ENCODE data around the gene NDUFS6. TPM values are rescaled to one million over a fixed set of nuclear protein-coding genes. Genes with fewer than 3 reads are reported as not detected.

NDUFS6 gene
- total RNA-seq, 1 donor from 2014 or later, result 69.2 TPM

DNA sequence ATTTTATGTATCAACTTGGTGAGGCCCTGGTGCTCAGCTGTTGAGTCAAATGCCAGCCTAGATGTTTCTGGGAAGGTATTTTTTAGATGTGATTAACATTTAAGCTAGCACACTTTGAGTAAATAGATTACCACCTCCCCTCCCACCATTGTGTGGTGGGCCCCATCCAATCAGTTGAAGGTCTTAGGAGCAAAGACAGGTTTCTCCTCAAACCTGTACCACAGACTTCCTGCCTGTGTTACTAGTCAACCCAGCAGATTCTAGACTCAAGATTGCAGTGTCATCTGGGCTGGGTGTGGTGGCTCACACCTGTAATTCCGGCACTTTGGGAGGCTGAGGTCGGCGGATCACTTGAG is 35.3 kb upstream of the NDUFS6 start:
- H3K4me3 ChIP-seq (ENCODE audit: low read depth, low read length), result no peak overlapping the region
- H3K27me3 ChIP-seq (ENCODE audit: control insufficient read depth, insufficient read depth, low read length), result peaks cover 28% of the 10 kb centered on the region
- DNase-seq (ENCODE audit: low read depth), result no peak
- no peaks in the 10 kb centered on the region for H3K36me3 ChIP-seq (ENCODE audit: control insufficient read depth, insufficient read depth, low read length)
- TF ChIP-seq, protein P1, sequence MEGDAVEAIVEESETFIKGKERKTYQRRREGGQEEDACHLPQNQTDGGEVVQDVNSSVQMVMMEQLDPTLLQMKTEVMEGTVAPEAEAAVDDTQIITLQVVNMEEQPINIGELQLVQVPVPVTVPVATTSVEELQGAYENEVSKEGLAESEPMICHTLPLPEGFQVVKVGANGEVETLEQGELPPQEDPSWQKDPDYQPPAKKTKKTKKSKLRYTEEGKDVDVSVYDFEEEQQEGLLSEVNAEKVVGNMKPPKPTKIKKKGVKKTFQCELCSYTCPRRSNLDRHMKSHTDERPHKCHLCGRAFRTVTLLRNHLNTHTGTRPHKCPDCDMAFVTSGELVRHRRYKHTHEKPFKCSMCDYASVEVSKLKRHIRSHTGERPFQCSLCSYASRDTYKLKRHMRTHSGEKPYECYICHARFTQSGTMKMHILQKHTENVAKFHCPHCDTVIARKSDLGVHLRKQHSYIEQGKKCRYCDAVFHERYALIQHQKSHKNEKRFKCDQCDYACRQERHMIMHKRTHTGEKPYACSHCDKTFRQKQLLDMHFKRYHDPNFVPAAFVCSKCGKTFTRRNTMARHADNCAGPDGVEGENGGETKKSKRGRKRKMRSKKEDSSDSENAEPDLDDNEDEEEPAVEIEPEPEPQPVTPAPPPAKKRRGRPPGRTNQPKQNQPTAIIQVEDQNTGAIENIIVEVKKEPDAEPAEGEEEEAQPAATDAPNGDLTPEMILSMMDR (IDR thresholded peaks at IDR 0.05; ENCODE audit: insufficient read depth, low read length, poor library complexity, severe bottlenecking), result no peak

DNA sequence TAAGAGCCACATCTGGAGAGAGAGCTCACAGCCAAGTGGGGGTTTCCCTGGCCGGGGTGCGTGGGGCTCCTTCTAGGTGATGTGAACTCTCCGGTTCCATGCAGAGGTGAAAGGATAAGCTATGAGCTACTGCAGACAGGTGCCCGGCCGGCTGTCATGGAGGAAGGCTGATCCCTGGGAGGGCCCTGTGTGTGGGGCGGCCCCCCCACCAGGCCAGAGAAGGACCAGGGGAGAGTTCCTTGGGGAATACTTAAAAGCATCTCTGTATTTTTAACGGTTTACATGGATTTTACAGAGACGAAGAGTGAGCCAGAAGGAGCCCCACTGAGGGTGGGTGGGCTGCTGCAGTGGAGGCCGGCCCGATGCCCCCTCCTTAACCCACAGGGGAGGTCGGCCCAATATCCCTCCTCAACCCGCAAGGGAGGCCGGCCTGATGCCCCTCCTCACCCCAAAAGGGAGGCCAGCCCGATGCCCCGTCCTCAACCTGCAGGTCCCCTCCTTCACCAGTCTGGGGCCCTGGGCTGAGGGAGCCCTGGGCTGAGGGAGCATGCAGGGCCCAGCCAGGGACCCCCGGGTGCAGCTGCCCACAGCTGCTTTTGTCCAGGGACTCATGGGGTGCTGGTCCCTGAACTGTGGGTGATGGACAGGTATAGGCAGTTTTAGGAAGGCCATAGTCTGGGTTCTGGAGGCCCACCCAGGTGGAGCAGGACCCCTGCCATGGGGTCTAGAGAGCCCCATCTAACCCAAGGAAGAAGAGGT is 33.5 kb upstream of the NDUFS6 start:
- no peak for DNase-seq (ENCODE audit: low read depth)
- TF ChIP-seq, protein P1 (IDR thresholded peaks at IDR 0.05; ENCODE audit: insufficient read depth, low read length, poor library complexity, severe bottlenecking), result no peak
- Histone ChIP-seq H3K36me3 (ENCODE audit: control insufficient read depth, insufficient read depth, low read length) (no peaks in the 10 kb centered on the region), H3K27me3 (ENCODE audit: control insufficient read depth, insufficient read depth, low read length) (peaks cover 38% of the 10 kb centered on the region), H3K4me3 (ENCODE audit: low read depth, low read length) (no peak overlapping the region)

DNA sequence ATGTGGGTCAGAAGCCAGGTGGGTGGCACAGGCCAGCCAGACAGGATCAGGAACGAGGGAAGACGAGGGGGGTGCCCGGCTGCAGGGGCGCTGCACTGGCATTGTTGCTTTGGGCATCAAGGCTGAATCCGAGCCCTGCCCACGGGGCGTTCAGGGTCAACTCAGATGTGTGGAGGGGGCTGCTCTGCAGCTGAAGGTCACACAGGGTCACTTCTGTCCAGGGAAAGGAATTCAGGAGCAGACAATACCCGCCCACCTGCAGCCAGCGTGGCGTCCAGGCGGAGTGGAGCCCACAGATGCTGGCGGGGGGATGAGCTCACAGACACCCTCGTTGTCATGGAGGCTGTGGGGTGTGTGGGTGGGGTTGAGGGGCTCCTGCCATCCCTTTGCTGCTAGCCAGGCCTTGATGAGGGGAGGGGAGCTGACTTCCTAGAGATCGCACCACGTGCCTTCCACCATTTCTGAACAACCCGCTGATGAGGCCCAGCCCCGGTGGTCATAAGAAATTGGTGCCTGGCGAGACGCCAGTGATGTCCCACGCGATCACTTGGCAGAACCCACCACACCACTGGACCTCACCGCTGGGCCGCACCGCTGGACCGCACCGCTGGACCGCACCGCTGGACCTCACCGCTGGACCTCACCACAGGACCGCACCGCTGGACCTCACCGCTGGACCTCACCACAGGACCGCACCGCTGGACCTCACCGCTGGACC is 32.8 kb upstream of the NDUFS6 start:
- DNase-seq (ENCODE audit: low read depth), result no peak
- TF ChIP-seq, protein P1 (IDR thresholded peaks at IDR 0.05; ENCODE audit: insufficient read depth, low read length, poor library complexity, severe bottlenecking), result no peak
- no peak overlapping the region for H3K4me3 ChIP-seq (ENCODE audit: low read depth, low read length)
- H3K36me3 ChIP-seq (ENCODE audit: control insufficient read depth, insufficient read depth, low read length), result no peaks in the 10 kb centered on the region
- peaks cover 33% of the 10 kb centered on the region for H3K27me3 ChIP-seq (ENCODE audit: control insufficient read depth, insufficient read depth, low read length)

DNA sequence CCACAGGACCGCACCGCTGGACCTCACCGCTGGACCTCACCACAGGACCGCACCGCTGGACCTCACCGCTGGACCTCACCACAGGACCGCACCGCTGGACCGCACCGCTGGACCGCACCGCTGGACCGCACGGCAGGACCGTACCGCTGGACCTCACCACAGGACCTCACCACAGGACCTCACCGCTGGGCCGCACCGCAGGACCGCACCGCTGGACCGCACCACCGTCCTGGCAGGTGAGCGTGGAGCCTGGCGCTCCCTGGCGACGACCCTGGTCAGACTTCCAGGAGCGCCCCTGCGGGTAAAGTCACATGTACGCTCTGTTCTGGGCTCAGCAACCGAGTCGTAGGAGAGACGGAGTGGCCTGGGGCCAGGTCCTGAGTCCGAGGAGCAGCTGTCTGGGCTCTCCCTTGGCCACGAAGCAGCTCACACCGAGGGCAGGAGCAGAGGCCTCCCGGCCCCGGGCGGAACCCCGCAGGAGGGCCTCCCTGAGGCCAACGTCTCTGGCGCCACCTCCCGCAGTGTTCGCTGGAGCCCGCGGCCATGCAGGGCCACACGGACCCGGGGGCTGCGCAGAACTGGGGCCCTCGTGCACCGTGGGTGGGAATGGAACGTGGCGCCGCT is 32.1 kb upstream of the NDUFS6 start:
- no peak overlapping the region for H3K4me3 ChIP-seq (ENCODE audit: low read depth, low read length)
- no peaks in the 10 kb centered on the region for H3K36me3 ChIP-seq (ENCODE audit: control insufficient read depth, insufficient read depth, low read length)
- TF ChIP-seq, protein P1 (IDR thresholded peaks at IDR 0.05; ENCODE audit: insufficient read depth, low read length, poor library complexity, severe bottlenecking), result no peak
- H3K27me3 ChIP-seq (ENCODE audit: control insufficient read depth, insufficient read depth, low read length), result peaks cover 31% of the 10 kb centered on the region
- DNase-seq (ENCODE audit: low read depth), result no peak

DNA sequence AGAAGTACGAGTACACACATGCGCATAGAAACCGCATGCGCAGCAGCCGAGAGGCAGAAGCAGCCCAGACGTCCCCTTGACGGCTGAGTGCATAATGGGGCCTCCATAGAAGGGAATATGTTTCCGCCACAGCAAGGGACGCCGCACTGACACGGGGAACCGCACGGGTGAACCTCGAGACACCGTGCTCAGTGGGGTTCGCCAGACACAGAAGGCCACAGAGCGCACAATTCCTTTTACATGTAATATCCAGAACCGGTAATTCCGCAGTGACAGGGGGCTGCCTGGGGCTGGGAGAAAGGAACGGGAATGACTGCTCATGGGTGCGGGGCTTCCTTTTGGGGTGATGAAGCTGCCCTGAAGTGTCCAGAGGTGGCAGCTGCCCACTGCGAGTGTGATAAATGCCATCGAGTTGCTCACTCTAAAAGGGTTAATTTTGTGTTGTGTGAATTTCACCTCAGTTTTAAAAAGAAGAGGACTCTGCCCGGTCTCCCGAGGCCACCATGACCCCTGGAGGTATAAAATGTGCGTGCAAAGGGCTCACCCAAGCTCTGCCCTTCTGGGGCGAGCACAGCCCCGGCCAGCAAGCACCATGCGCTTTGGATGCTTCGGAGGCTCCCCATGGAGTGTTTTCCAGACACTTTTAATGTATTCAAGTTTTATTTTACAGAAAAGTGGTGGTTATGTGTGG is 31.3 kb upstream of the NDUFS6 start:
- TF ChIP-seq, protein P1 (IDR thresholded peaks at IDR 0.05; ENCODE audit: insufficient read depth, low read length, poor library complexity, severe bottlenecking), result no peak
- DNase-seq (ENCODE audit: low read depth), result no peak
- no peak overlapping the region for H3K4me3 ChIP-seq (ENCODE audit: low read depth, low read length)
- no peaks in the 10 kb centered on the region for H3K36me3 ChIP-seq (ENCODE audit: control insufficient read depth, insufficient read depth, low read length)
- H3K27me3 ChIP-seq (ENCODE audit: control insufficient read depth, insufficient read depth, low read length), result peaks cover 23% of the 10 kb centered on the region
